HepG2 (cell line): Measurements from ENCODE around the gene STEAP1B. TPM values are rescaled to one million over a fixed set of nuclear protein-coding genes. Genes with fewer than 3 reads are reported as not detected.

Experiments
- CREBL2 ChIP-seq: sonication (generic); formaldehyde crosslinking; IDR thresholded peaks from 2 replicates; pipeline ENCODE4 v1.8.1; 2023; ENCODE audit warnings: missing genetic modification reagents, mild to moderate bottlenecking, borderline replicate concordance
- CSRNP2 ChIP-seq: sonication (generic); formaldehyde crosslinking; conservative IDR thresholded peaks from 2 replicates; pipeline ENCODE4 v1.8.0; 2022; ENCODE audit warnings: low read depth, missing genetic modification reagents
- KAT8 ChIP-seq: IDR thresholded peaks from 2 replicates; pipeline ENCODE4 v1.6.1; 2016; ENCODE audit warnings: missing genetic modification reagents, missing compliant biosample characterization
- MBNL3 ChIP-seq: fragments of 250-450 bp; sonication (Bioruptor Pico); conservative IDR thresholded peaks from 2 replicates; pipeline ENCODE4 v1.8.0; 2022; ENCODE audit warnings: mild to moderate bottlenecking, inconsistent platforms
- PATZ1 ChIP-seq: sonication (generic); formaldehyde crosslinking; IDR thresholded peaks from 2 replicates; pipeline ENCODE4 v1.4.0; 2020; ENCODE audit warnings: missing genetic modification reagents
- SNRNP70 ChIP-seq: fragments of 200-400 bp; formaldehyde crosslinking; IDR thresholded peaks from 2 replicates; pipeline ENCODE4 v1.6.1; 2017; ENCODE audit warnings: mild to moderate bottlenecking, low read depth, low read length, moderate library complexity
- SOX13 ChIP-seq, 3 experiments: fragments of 450-650 bp in 1 of 3; sonication (generic) in 1 of 3; formaldehyde crosslinking in 1 of 3; IDR thresholded peaks in 2 of 3; conservative IDR thresholded peaks in 1 of 3; 2 replicates each; pipeline versions ENCODE4 v1.5.0 to v1.6.1; 2016 to 2020; ENCODE audit warnings: antibody characterized with exemption in 1 of 3, mild to moderate bottlenecking in 1 of 3, missing compliant biosample characterization in 1 of 3, missing genetic modification reagents in 1 of 3, moderate library complexity in 1 of 3
- TSC22D2 ChIP-seq: sonication (generic); formaldehyde crosslinking; IDR thresholded peaks from 2 replicates; pipeline ENCODE4 v1.5.1; 2020; ENCODE audit warnings: missing genetic modification reagents, mild to moderate bottlenecking, borderline replicate concordance
- U2AF2 ChIP-seq: fragments of 200-400 bp; formaldehyde crosslinking; IDR thresholded peaks from 2 replicates; pipeline ENCODE4 v1.6.1; 2017; ENCODE audit warnings: low read depth, mild to moderate bottlenecking, low read length
- USF2 ChIP-seq, 2 experiments: sonication (generic) in 1 of 2; formaldehyde crosslinking in 1 of 2; IDR thresholded peaks; 2 replicates each; pipeline versions ENCODE4 v1.5.1 to v1.6.1; 2011 to 2020; ENCODE audit warnings: borderline replicate concordance in 1 of 2, low read depth in 1 of 2, low read length in 1 of 2, mild to moderate bottlenecking in 1 of 2, missing genetic modification reagents in 1 of 2, moderate library complexity in 1 of 2
- ZBTB43 ChIP-seq: sonication (generic); formaldehyde crosslinking; conservative IDR thresholded peaks from 2 replicates; pipeline ENCODE4 v1.4.0; 2020; ENCODE audit warnings: missing genetic modification reagents
- ZNF180 ChIP-seq: sonication (generic); formaldehyde crosslinking; IDR thresholded peaks from 2 replicates; pipeline ENCODE4 v1.4.0; 2020; ENCODE audit warnings: low read depth, missing genetic modification reagents, borderline replicate concordance
- ZNF607 ChIP-seq: sonication (generic); formaldehyde crosslinking; IDR thresholded peaks from 2 replicates; pipeline ENCODE4 v1.5.1; 2020; ENCODE audit warnings: missing genetic modification reagents, mild to moderate bottlenecking, borderline replicate concordance
- ZNF777 ChIP-seq: sonication (generic); formaldehyde crosslinking; IDR thresholded peaks from 2 replicates; pipeline ENCODE4 v1.4.0; 2020; ENCODE audit warnings: missing genetic modification reagents
- polyA plus RNA-seq, 8 experiments: library from polyadenylated mRNA; depleted of rRNA in 3 of 8; stranded (reverse) in 7 of 8; unstranded in 1 of 8; fragments of >200 nt; fragmentation: Illumina TruSeq in 4 of 8; extraction: Trizol in 4 of 8; gene quantifications; 2 replicates each; pipeline versions ENCODE4 v1.2.1 to v1.2.3, GENCODE V29; 2011 to 2016; ENCODE audit warnings: low read depth in 4 of 8, missing spikeins in 1 of 8, mixed read lengths in 1 of 8; ENCODE audit not compliant: insufficient read depth in 1 of 8
- total RNA-seq, 5 experiments: library from RNA; depleted of rRNA; stranded (reverse); fragments of >200 nt; fragmentation: Illumina TruSeq; extraction: Trizol; gene quantifications; 2 replicates each; pipeline ENCODE4 v1.2.3, GENCODE V29; 2016; ENCODE audit warnings: low read depth in 1 of 5

The STEAP1B gene
- total and polyA plus RNA-seq, 2 of the 13 experiments (the other 11 are each of a cell fraction or from before 2014, with no cell fraction given), result not detected

- no peak for TF ChIP-seq CSRNP2 (CRISPR knock-in tag)
- no peak for TF ChIP-seq SNRNP70
- no peak for TF ChIP-seq CREBL2 (CRISPR knock-in tag)
- no peak for TF ChIP-seq ZBTB43 (CRISPR knock-in tag)
- TF ChIP-seq TSC22D2, result no peak
- TF ChIP-seq KAT8 (CRISPR knock-in tag), result no peak
- TF ChIP-seq ZNF777 (CRISPR knock-in tag), result no peak
- TF ChIP-seq MBNL3 (CRISPR knock-in tag), result no peak
- no peak for TF ChIP-seq U2AF2
- TF ChIP-seq SOX13 (IDR thresholded peaks at IDR 0.05), result no peak
- TF ChIP-seq SOX13 (CRISPR knock-in tag; conservative IDR thresholded peaks at IDR 0.05 in 1 of 2, IDR thresholded peaks at IDR 0.05 in 1 of 2), result no peak
- TF ChIP-seq ZNF180 (CRISPR knock-in tag), result no peak
- no peak for TF ChIP-seq USF2 (IDR thresholded peaks at IDR 0.05; ENCODE audit: low read depth, low read length)
- TF ChIP-seq USF2 (CRISPR knock-in tag; IDR thresholded peaks at IDR 0.05; ENCODE audit: borderline replicate concordance), result no peak
- TF ChIP-seq ZNF607 (CRISPR knock-in tag), result no peak
- TF ChIP-seq PATZ1 (CRISPR knock-in tag), result no peak
These were observed 105.9 kb downstream of the STEAP1B start (continued) for GRCh38 chr7:22393913-22394729.
